GM12873 (cell line): ENCODE measurements around the gene WWC2.

ENCODE experiments used
- CTCF ChIP-seq: IDR thresholded peaks from 2 replicates; pipeline ENCODE4 v1.5.1; 2012; ENCODE audit warnings: low read depth, mild to moderate bottlenecking, moderate library complexity, low read length, control low read depth; ENCODE audit not compliant: insufficient read depth; ENCODE audit errors: missing control alignments

Gene WWC2

GRCh38 chr4:183178201-183178600, 79.1 kb downstream of the WWC2 start:
- TF ChIP-seq CTCF: no peak

- TF ChIP-seq CTCF: no peak
These were observed 81.0 kb downstream of the WWC2 start for GRCh38 chr4:183180096-183180495.

- no peak for TF ChIP-seq CTCF
These were observed 81.6 kb downstream of the WWC2 start for GRCh38 chr4:183180621-183181020.

GRCh38 chr4:183181081-183181480, 82.0 kb downstream of the WWC2 start:
- TF ChIP-seq CTCF: no peak

GRCh38 chr4:183182873-183183725, 84.0 kb downstream of the WWC2 start:
- no peak for TF ChIP-seq CTCF

- no peak for TF ChIP-seq CTCF
These were observed 85.0 kb downstream of the WWC2 start for GRCh38 chr4:183183906-183184535.

GRCh38 chr4:183185018-183185417, 86.0 kb downstream of the WWC2 start:
- TF ChIP-seq CTCF: no peak
